Loucy (cell line): ENCODE results near the gene CFAP298.

Source experiments
- H2AFZ ChIP-seq: fragments of 200-600 bp; sonication (generic); 2 replicates; pipeline ENCODE4 v1.6.0; 2016; ENCODE audit warnings: antibody characterized with exemption, mild to moderate bottlenecking, low read length, moderate library complexity
- H3F3A ChIP-seq: fragments of 200-600 bp; 2 replicates; pipeline ENCODE4 v1.6.0; 2016; ENCODE audit warnings: antibody characterized with exemption, low read depth, mild to moderate bottlenecking
- H3K27me3 ChIP-seq: fragments of 200-600 bp; sonication (generic); 2 replicates; pipeline ENCODE4 v1.6.1; 2014; ENCODE audit warnings: low read length, mild to moderate bottlenecking; ENCODE audit not compliant: insufficient read depth, poor library complexity, severe bottlenecking
- H3K36me3 ChIP-seq: fragments of 200-600 bp; sonication (generic); 2 replicates; pipeline ENCODE4 v1.6.1; 2016; ENCODE audit warnings: low read length; ENCODE audit not compliant: insufficient read depth
- H3K4me1 ChIP-seq: fragments of 200-600 bp; sonication (generic); 2 replicates; pipeline ENCODE4 v1.5.1; 2014; ENCODE audit warnings: low read length, mild to moderate bottlenecking; ENCODE audit not compliant: insufficient read depth, poor library complexity, severe bottlenecking
- H3K4me2 ChIP-seq: fragments of 200-600 bp; sonication (generic); 2 replicates; pipeline ENCODE4 v1.6.0; 2014; ENCODE audit warnings: antibody characterized with exemption, low read length, low read depth, mild to moderate bottlenecking; ENCODE audit not compliant: poor library complexity, severe bottlenecking
- H3K4me3 ChIP-seq: fragments of 200-600 bp; sonication (generic); 2 replicates; pipeline ENCODE4 v1.5.1; 2014; ENCODE audit warnings: low read length, mild to moderate bottlenecking, mixed read lengths; ENCODE audit not compliant: poor library complexity, severe bottlenecking
- H3K79me2 ChIP-seq: fragments of 200-600 bp; sonication (generic); 2 replicates; pipeline ENCODE4 v1.6.1; 2014; ENCODE audit warnings: low read length; ENCODE audit not compliant: insufficient read depth
- H3K9ac ChIP-seq: fragments of 200-600 bp; sonication (generic); 2 replicates; pipeline ENCODE4 v1.6.0; 2014; ENCODE audit warnings: mild to moderate bottlenecking, low read depth, low read length, moderate library complexity; ENCODE audit not compliant: poor library complexity, severe bottlenecking
- H3K9me2 ChIP-seq: fragments of 200-600 bp; sonication (generic); replicated peaks from 2 replicates; pipeline ENCODE4 v1.6.1; 2016; ENCODE audit warnings: low read depth, low read length, mixed read lengths
- H3K9me3 ChIP-seq: fragments of 200-600 bp; sonication (generic); 2 replicates; pipeline ENCODE4 v1.6.1; 2014; ENCODE audit warnings: mild to moderate bottlenecking, antibody characterized with exemption, low read length, low read depth; ENCODE audit not compliant: insufficient read depth
- H4K20me1 ChIP-seq: fragments of 200-600 bp; sonication (generic); 2 replicates; pipeline ENCODE4 v1.6.0; 2014; ENCODE audit warnings: antibody characterized with exemption, low read length, mild to moderate bottlenecking; ENCODE audit not compliant: insufficient read depth, poor library complexity, severe bottlenecking
- EZH2phosphoT487 ChIP-seq: fragments of 200-600 bp; IDR thresholded peaks from 2 replicates; pipeline ENCODE4 v1.6.1; 2018; ENCODE audit warnings: antibody characterized with exemption, mild to moderate bottlenecking, moderate library complexity, borderline replicate concordance
- TF ChIP-seq, protein P1 (sequence below): fragments of 200-600 bp; sonication (generic); conservative IDR thresholded peaks from 2 replicates; pipeline ENCODE4 v1.5.1; 2014; ENCODE audit warnings: mild to moderate bottlenecking, antibody characterized with exemption, low read length

The CFAP298 gene

DNA sequence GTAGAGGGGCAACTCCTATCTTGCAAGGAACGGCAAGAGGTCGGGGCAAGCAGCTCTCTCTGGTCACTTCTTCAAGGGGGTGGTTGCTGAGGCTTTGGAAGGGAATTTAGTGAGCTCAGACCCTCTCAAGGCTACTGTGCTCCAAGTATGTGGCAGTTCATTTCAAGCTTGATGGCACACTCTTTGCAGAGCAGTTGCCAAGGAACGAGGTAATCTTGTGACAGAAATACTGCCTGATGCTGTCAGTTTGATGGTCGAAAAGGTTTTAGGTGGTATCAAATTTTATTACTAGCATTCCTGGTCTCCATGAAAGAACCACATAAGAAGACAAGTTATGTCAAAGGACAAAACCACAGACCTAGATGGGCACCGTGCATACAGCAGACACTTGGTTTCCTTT lies 13.1 kb downstream of the CFAP298 start:
- Histone ChIP-seq H3K79me2 (no peaks in the 10 kb centered on the region), H3K27me3 (no peaks in the 10 kb centered on the region), H3K9me3 (no peaks in the 10 kb centered on the region), H3K4me3 (no peak overlapping the region), H3K4me2 (no peak overlapping the region), H3K36me3 (peaks cover 14% of the 10 kb centered on the region; the same call in 1 of the 2 replicates), H3K4me1 (no peaks in the 10 kb centered on the region), H4K20me1 (no peaks in the 10 kb centered on the region), H2AFZ (no peak overlapping the region), H3K9me2 (no peaks in the 10 kb centered on the region), H3K9ac (no peak overlapping the region), H3F3A (no peaks in the 10 kb centered on the region; the same call in 1 of the 2 replicates)
- TF ChIP-seq, protein P1, sequence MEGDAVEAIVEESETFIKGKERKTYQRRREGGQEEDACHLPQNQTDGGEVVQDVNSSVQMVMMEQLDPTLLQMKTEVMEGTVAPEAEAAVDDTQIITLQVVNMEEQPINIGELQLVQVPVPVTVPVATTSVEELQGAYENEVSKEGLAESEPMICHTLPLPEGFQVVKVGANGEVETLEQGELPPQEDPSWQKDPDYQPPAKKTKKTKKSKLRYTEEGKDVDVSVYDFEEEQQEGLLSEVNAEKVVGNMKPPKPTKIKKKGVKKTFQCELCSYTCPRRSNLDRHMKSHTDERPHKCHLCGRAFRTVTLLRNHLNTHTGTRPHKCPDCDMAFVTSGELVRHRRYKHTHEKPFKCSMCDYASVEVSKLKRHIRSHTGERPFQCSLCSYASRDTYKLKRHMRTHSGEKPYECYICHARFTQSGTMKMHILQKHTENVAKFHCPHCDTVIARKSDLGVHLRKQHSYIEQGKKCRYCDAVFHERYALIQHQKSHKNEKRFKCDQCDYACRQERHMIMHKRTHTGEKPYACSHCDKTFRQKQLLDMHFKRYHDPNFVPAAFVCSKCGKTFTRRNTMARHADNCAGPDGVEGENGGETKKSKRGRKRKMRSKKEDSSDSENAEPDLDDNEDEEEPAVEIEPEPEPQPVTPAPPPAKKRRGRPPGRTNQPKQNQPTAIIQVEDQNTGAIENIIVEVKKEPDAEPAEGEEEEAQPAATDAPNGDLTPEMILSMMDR = no peak
- TF ChIP-seq EZH2phosphoT487 = no peak

DNA sequence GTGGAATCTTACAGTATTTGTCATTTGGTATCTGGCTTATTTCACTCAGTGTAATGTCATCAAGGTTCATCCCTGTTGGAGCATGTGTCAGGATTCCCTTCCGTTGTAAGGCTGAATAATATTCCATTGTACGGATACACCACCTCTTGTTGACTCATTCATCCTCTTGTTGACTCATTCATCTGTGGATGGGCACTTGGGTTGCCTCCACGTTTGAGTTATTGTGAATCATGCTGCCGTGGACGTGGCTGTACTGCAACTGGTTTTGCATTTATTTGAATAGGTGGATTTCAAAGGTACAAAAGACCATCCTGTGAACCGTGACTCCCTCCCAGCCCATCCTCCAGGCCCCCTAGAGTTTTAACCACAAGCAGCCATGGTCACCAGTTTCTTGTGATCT lies 15.0 kb downstream of the CFAP298 start:
- Histone ChIP-seq H3K9ac (no peak overlapping the region), H3K79me2 (no peaks in the 10 kb centered on the region), H3K9me3 (no peaks in the 10 kb centered on the region), H3K4me2 (no peak overlapping the region), H4K20me1 (no peaks in the 10 kb centered on the region), H3K4me3 (no peak overlapping the region), H2AFZ (no peak overlapping the region), H3K36me3 (peaks cover 3% of the 10 kb centered on the region; the same call in 1 of the 2 replicates), H3K27me3 (no peaks in the 10 kb centered on the region), H3F3A (no peaks in the 10 kb centered on the region; the same call in 1 of the 2 replicates), H3K4me1 (no peaks in the 10 kb centered on the region), H3K9me2 (no peaks in the 10 kb centered on the region)
- no peak for TF ChIP-seq EZH2phosphoT487
- TF ChIP-seq, protein P1 = no peak

DNA sequence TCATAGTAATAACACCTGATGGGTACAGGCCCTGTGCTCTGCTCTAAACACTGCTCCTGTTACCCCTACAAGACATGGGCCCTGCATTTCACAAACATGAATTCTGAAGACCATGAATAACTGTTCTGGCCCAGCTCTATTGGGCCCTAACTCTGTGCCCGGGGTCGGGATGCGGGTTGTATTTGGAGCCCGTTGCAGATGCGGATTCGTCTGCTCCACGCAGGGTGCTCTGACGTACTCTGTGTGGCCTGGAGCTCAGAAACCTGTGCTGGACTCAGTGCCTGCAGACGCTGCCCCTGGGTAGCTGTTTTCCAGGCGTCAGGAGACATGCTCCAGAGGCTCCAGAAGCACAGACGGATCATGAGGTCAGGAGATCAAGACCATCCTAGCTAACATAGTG lies 16.7 kb downstream of the CFAP298 start:
- H3K27me3 ChIP-seq = no peaks in the 10 kb centered on the region

More for the DNA sequence above, 16.7 kb downstream of the CFAP298 start:
- H3K4me1 ChIP-seq = no peaks in the 10 kb centered on the region
- peaks cover 3% of the 10 kb centered on the region; the same call in 1 of the 2 replicates for H3K36me3 ChIP-seq
- no peaks in the 10 kb centered on the region for H4K20me1 ChIP-seq
- H3K9me3 ChIP-seq = no peaks in the 10 kb centered on the region
- no peaks in the 10 kb centered on the region for H3K79me2 ChIP-seq
- H3F3A ChIP-seq = no peaks in the 10 kb centered on the region
- no peak overlapping the region for H3K4me3 ChIP-seq
- H2AFZ ChIP-seq = no peak overlapping the region
- no peaks in the 10 kb centered on the region for H3K9me2 ChIP-seq
- H3K4me2 ChIP-seq = no peak overlapping the region
- no peak overlapping the region for H3K9ac ChIP-seq
- TF ChIP-seq EZH2phosphoT487 = no peak
- TF ChIP-seq, protein P1 = no peak
